ENCODE data around the gene FGF16.

DNA sequence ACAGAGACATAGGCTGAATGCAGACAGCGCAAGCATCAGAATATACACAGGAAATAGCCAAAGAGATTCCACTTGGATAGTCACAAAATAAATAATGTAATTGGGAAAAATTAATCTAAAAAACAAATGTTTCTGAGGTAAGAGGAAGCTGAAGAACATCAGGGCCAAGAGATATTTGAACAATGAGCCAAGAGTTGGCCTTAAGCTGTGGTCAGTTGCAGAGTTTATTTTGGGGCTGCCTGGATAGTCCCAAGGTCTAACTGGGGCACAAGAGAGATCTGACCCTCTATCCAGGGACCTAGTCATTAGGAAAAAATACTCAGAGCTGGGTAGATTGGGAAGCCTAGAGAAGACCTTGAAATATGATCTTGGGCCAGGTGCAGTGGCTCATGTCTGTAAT lies 31.3 kb upstream of the FGF16 start:
- no peak for TF ChIP-seq POLR2A (IDR thresholded peaks at IDR 0.05)
- TF ChIP-seq, protein P1, sequence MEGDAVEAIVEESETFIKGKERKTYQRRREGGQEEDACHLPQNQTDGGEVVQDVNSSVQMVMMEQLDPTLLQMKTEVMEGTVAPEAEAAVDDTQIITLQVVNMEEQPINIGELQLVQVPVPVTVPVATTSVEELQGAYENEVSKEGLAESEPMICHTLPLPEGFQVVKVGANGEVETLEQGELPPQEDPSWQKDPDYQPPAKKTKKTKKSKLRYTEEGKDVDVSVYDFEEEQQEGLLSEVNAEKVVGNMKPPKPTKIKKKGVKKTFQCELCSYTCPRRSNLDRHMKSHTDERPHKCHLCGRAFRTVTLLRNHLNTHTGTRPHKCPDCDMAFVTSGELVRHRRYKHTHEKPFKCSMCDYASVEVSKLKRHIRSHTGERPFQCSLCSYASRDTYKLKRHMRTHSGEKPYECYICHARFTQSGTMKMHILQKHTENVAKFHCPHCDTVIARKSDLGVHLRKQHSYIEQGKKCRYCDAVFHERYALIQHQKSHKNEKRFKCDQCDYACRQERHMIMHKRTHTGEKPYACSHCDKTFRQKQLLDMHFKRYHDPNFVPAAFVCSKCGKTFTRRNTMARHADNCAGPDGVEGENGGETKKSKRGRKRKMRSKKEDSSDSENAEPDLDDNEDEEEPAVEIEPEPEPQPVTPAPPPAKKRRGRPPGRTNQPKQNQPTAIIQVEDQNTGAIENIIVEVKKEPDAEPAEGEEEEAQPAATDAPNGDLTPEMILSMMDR (IDR thresholded peaks at IDR 0.05): no peak
